K562 (cell line): ENCODE measurements around the gene WASL. TPM values are rescaled to one million over a fixed set of nuclear protein-coding genes. Genes with fewer than 3 reads are reported as not detected.

ENCODE experiments used
- ATAC-seq: fragments of 200-7000 bp; cut with Tn5 transposase; 3 replicates; pipeline ENCODE4 v1.9.1; 2020; ENCODE audit warnings: moderate library complexity
- BruUV-seq: library from RNA; stranded (reverse); fragments of 400-500 nt; replicated peaks from 2 replicates; lab custom pipeline; 2021; lab: Mats Ljungman, UMichigan
- CTCF ChIA-PET: fragments of 300-600 bp; formaldehyde crosslinking; extraction: SDS; loops from one replicate; lab custom pipeline; 2021; ENCODE audit warnings: low intra/inter-chr PET ratio; lab: Yijun Ruan, JAX
- POLR2A ChIA-PET: fragments of 300-600, 350-650 bp; sonication (Branson Sonifier 250); formaldehyde crosslinking; extraction: SDS; loops from one replicate; lab custom pipeline; 2021; ENCODE audit warnings: antibody characterized with exemption, inconsistent platforms; lab: Yijun Ruan, JAX
- DNase-seq, 4 experiments: peaks; one replicate each; pipeline versions ENCODE4 v3.0.0 to v3.0.0-alpha.2; 2011 to 2018; ENCODE audit warnings: low spot score in 3 of 4, mixed read lengths in 3 of 4; ENCODE audit errors: extremely low read depth in 1 of 4
- FAIRE-seq: peaks from 2 replicates; lab custom pipeline; 2011; peaks lifted over from hg19 to GRCh38; lab: Jason Lieb, UNC
- H2AFZ ChIP-seq: 2 replicates; pipeline ENCODE4 v1.6.0; 2011; ENCODE audit warnings: low read depth, low read length, control low read depth, inconsistent platforms
- H3K27ac ChIP-seq: fragments of 200-600 bp; 3 replicates; pipeline ENCODE4 v1.8.0; 2011; ENCODE audit warnings: low read depth, mild to moderate bottlenecking, control low read depth, inconsistent platforms, low read length, moderate library complexity, mixed read lengths; ENCODE audit errors: extremely low read depth
- H3K27me3 ChIP-seq, 2 experiments: fragments of 300-600 bp in 1 of 2; 2 replicates in 1 of 2; 3 replicates in 1 of 2; pipeline versions ENCODE4 v1.6.0 to v1.8.0; 2011; ENCODE audit warnings: inconsistent platforms in 2 of 2, low read length in 2 of 2, mild to moderate bottlenecking in 1 of 2, mixed read lengths in 1 of 2, moderate library complexity in 1 of 2; ENCODE audit not compliant: control insufficient read depth in 2 of 2, insufficient read depth in 2 of 2
- H3K36me3 ChIP-seq: fragments of 300-600 bp; 3 replicates; pipeline ENCODE4 v1.8.0; 2011; ENCODE audit warnings: mild to moderate bottlenecking, low read length, inconsistent platforms; ENCODE audit not compliant: control insufficient read depth, insufficient read depth
- H3K4me1 ChIP-seq, 2 experiments: fragments of 200-600 bp in 1 of 2; replicated peaks in 1 of 2; 2 replicates in 1 of 2; 3 replicates in 1 of 2; pipeline versions ENCODE4 v1.5.1 to v1.8.0; 2011; ENCODE audit warnings: inconsistent platforms in 2 of 2, low read length in 2 of 2, mild to moderate bottlenecking in 1 of 2, mixed read lengths in 1 of 2, moderate library complexity in 1 of 2; ENCODE audit not compliant: control insufficient read depth in 2 of 2, insufficient read depth in 2 of 2
- H3K4me2 ChIP-seq: 2 replicates; pipeline ENCODE4 v1.6.1; 2011; ENCODE audit warnings: low read length, control low read depth, inconsistent platforms, mixed read lengths; ENCODE audit not compliant: insufficient read depth
- H3K4me3 ChIP-seq: fragments of 200-600 bp; sonication (generic), shearing (Covaris generic); 2 replicates; pipeline ENCODE4 v1.5.1; 2016; ENCODE audit warnings: control low read depth, inconsistent platforms
- H3K79me2 ChIP-seq: fragments of 200-600 bp; 3 replicates; pipeline ENCODE4 v1.8.0; 2011; ENCODE audit warnings: low read length, inconsistent platforms; ENCODE audit not compliant: control insufficient read depth, insufficient read depth
- H3K9ac ChIP-seq, 2 experiments: 2 replicates each; pipeline versions ENCODE4 v1.6.0 to v1.6.1; 2011; ENCODE audit warnings: low read depth in 2 of 2, low read length in 2 of 2, control low read depth in 1 of 2, inconsistent platforms in 1 of 2, mild to moderate bottlenecking in 1 of 2, mixed read lengths in 1 of 2; ENCODE audit not compliant: insufficient read depth in 1 of 2
- H3K9me1 ChIP-seq: one replicate; pipeline ENCODE4 v1.6.0; 2011; ENCODE audit warnings: inconsistent platforms, mild to moderate bottlenecking, low read length, moderate library complexity; ENCODE audit not compliant: control insufficient read depth, insufficient read depth
- H3K9me3 ChIP-seq: replicated peaks from 2 replicates; pipeline ENCODE4 v1.5.1; 2011; ENCODE audit warnings: low read depth, low read length, inconsistent platforms; ENCODE audit not compliant: control insufficient read depth, insufficient read depth
- H4K20me1 ChIP-seq: replicated peaks from 2 replicates; pipeline ENCODE4 v1.6.1; 2011; ENCODE audit warnings: low read length, inconsistent platforms, mixed read lengths; ENCODE audit not compliant: control insufficient read depth, insufficient read depth
- ARID3B ChIP-seq: fragments of 250-450 bp; sonication (Bioruptor Pico); IDR thresholded peaks from 2 replicates; pipeline ENCODE4 v1.4.0; 2020; ENCODE audit warnings: borderline replicate concordance
- CBX1 ChIP-seq: sonication (generic); IDR thresholded peaks from 2 replicates; pipeline ENCODE4 v1.6.1; 2016; ENCODE audit warnings: antibody characterized with exemption, low read depth, mild to moderate bottlenecking
- DLX4 ChIP-seq: fragments of 250-450 bp; sonication (Bioruptor Pico); IDR thresholded peaks from 2 replicates; pipeline ENCODE4 v1.6.1; 2021; ENCODE audit warnings: mild to moderate bottlenecking
- RNF2 ChIP-seq: sonication (generic); IDR thresholded peaks from 2 replicates; pipeline ENCODE4 v1.6.1; 2016
- SRF ChIP-seq, 2 experiments: fragments of 250-450, 450-650 bp in 1 of 2; sonication (Bioruptor Pico) in 1 of 2; sonication (generic) in 1 of 2; formaldehyde crosslinking; IDR thresholded peaks; 2 replicates each; pipeline versions ENCODE4 v1.5.0 to v1.5.1; 2020 to 2022; ENCODE audit warnings: mild to moderate bottlenecking in 1 of 2, missing genetic modification reagents in 1 of 2
- TBL1XR1 ChIP-seq, 2 experiments: IDR thresholded peaks; 2 replicates each; pipeline ENCODE4 v1.6.1; 2012; ENCODE audit warnings: improper control_type of control experiment in 2 of 2, low read length in 2 of 2, mild to moderate bottlenecking in 1 of 2
- ZNF408 ChIP-seq: fragments of 250-450 bp; sonication (Bioruptor Pico); IDR thresholded peaks from 2 replicates; pipeline ENCODE4 v1.4.0; 2020; ENCODE audit warnings: low read depth, mild to moderate bottlenecking, moderate library complexity
- ZNF436 ChIP-seq: fragments of 250-450, 450-650 bp; sonication (Bioruptor Pico); formaldehyde crosslinking; IDR thresholded peaks from 2 replicates; pipeline ENCODE4 v1.7.0; 2020; ENCODE audit warnings: mild to moderate bottlenecking
- WGBS: fragments of 100-300 bp; shearing (Covaris generic); methylation state at CpG from one replicate; pipeline ENCODE4 v1.1.6; 2016; ENCODE audit warnings: low coverage, mixed read lengths; ENCODE audit not compliant: insufficient coverage; ENCODE audit errors: missing lambda C conversion rate; 5-methylcytosine and 5-hydroxymethylcytosine counted together
- in situ Hi-C: fragments of 300-500 bp; cut with MboI; formaldehyde crosslinking; loops from 4 replicates; pipeline ENCODE4 v1.15.0; 2018; ENCODE audit warnings: inconsistent platforms, mixed read lengths
- intact Hi-C: fragments of 100-400 bp; cut with micrococcal nuclease; formaldehyde crosslinking; loops from 2 replicates; pipeline ENCODE4 v1.14.2; 2022
- polyA plus RNA-seq, 8 experiments: library from polyadenylated mRNA; depleted of rRNA in 4 of 8; stranded (reverse) in 5 of 8; unstranded in 3 of 8; fragments of >200 nt; fragmentation: Nextera tagmentation in 2 of 8; fragmentation: Illumina TruSeq in 1 of 8; extraction: Ambion mirVana in 2 of 8; extraction: Trizol in 1 of 8; gene quantifications; 2 replicates each; pipeline versions ENCODE4 v1.2.1 to v1.2.3, GENCODE V29; 2011 to 2014; ENCODE audit warnings: inconsistent platforms in 1 of 8, missing spikeins in 1 of 8
- total RNA-seq, 7 experiments: library from RNA; depleted of rRNA in 6 of 7; stranded (reverse); fragments of >200 nt in 6 of 7; fragmentation: Illumina TruSeq in 2 of 7; extraction: Trizol in 2 of 7; gene quantifications; 2 replicates each; pipeline versions ENCODE4 v1.2.1 to v1.2.3, GENCODE V29; 2011 to 2021; ENCODE audit warnings: low replicate concordance in 1 of 7

WASL gene
- total and polyA plus RNA-seq, 9 of the 15 experiments (the other 6 are each of a cell fraction or from before 2014, with no cell fraction given) = 3.2 to 13.9 (median 8.3) TPM

DNA sequence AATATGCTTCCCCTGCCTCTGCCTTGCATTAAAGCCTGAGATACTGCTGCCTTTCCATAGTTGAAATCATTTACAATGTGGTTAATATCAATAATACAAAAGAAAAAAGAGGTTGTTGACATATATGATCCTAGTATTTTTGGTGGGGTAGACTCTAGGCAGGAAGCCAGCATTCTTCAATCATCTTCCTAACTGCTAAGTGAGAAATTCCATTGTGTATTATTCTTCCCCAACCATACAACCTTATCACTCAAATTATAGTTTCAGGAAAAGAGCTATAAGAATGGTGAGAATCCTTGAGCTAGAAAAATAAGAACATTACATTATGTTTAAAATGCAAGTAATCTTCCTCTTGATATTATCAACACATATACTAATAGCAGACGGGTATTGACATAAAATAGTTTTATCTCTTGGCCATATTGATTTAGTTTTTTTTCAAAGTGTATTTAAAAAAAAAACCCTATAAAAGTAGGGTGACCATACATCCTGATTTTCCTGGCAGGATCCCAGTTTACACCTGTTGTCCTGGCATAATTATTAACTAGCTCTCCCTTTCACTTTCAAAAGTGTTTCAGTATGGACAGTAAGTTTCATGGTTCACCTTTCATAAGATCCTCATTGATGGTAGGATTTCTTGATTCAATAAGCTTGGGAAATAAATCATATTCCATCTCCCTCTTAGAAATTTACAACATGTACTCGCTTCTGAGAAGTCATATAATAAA is 33.4 kb upstream of the WASL start:
- FAIRE-seq = no peak
- no peaks in the 10 kb centered on the region for H3K79me2 ChIP-seq
- H3K9me3 ChIP-seq = no peaks in the 10 kb centered on the region
- no peaks in the 10 kb centered on the region for H3K36me3 ChIP-seq
- WGBS = 26% methylated on average over 2 of the region's 2 CpGs
- intact Hi-C loops = no loop called here
- H3K4me1 ChIP-seq = peaks cover 0 to 3% of the 10 kb centered on the region in 2 experiments; a peak in 1 of 5 replicates
- DNase-seq = no peak
- H3K27me3 ChIP-seq = no peaks in the 10 kb centered on the region
- H3K4me2 ChIP-seq = no peak overlapping the region
- H3K27ac ChIP-seq = no peak overlapping the region
- no peaks in the 10 kb centered on the region for H4K20me1 ChIP-seq
- ChIA-PET CTCF (no interaction called here), POLR2A (no interaction called here)
- no peaks in the 10 kb centered on the region for H3K9me1 ChIP-seq
- no peak for ATAC-seq
- peak overlapping the region; percentile 29; the same call in 1 of the 2 replicates for H2AFZ ChIP-seq
- no peak overlapping the region for H3K4me3 ChIP-seq
- in situ Hi-C loops = no loop called here
- no peak for TF ChIP-seq SRF (CRISPR knock-in tag; IDR thresholded peaks at IDR 0.05)
- no peak for TF ChIP-seq ZNF436 (CRISPR knock-in tag)
- TF ChIP-seq RNF2 = no peak
- no peak for TF ChIP-seq TBL1XR1 (IDR thresholded peaks at IDR 0.05; ENCODE audit: low read length in 2 of 2)
- TF ChIP-seq DLX4 (CRISPR knock-in tag) = no peak
- TF ChIP-seq ARID3B (CRISPR knock-in tag) = no peak
- no peak for TF ChIP-seq ZNF408 (CRISPR knock-in tag)
- TF ChIP-seq CBX1 = no peak
- H3K9ac ChIP-seq = no peak overlapping the region
- BruUV-seq = no TSS peak
